ENCODE measurements around the gene CMTR2. TPM values are rescaled to one million over a fixed set of nuclear protein-coding genes. Genes with fewer than 3 reads are reported as not detected.

The CMTR2 gene
- total RNA-seq, 6 donors from 2014 or later = 9.3 to 24.5 (median 20.5) TPM

DNA sequence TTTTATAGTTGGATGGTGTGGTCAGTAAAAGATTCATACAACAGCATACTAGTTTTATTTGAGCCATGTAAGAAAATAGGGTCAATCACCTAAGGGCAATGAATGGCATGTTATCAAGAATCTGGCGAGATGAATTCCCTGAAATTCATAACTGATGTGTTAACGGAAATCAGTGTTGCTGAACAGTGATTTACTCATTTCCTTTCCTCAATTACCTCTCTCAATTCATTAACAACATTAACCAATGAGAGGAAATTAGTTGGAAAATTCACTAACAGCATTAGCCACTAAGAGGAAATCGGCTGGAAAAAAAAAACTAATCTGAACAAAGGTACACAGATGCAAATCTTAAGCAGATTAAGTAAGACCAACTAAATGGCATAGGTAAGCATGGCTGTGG lies 6.3 kb downstream of the CMTR2 start:
- Histone ChIP-seq H3K27me3 (no peaks in the 10 kb centered on the region), H3K36me3 (peaks cover 9 to 37% (median 14%) of the 10 kb centered on the region in 4 donors), H3K9me3 (no peaks in the 10 kb centered on the region), H3K27ac (no peak overlapping the region), H3K4me3 (no peak overlapping the region), H3K4me1 (peaks cover 3 to 10% (median 7%) of the 10 kb centered on the region in 4 donors)
- TF ChIP-seq POLR2A (IDR thresholded peaks at IDR 0.05) = no peak
- no peak for TF ChIP-seq POLR2AphosphoS5 (IDR thresholded peaks at IDR 0.05)
- TF ChIP-seq, protein P1, sequence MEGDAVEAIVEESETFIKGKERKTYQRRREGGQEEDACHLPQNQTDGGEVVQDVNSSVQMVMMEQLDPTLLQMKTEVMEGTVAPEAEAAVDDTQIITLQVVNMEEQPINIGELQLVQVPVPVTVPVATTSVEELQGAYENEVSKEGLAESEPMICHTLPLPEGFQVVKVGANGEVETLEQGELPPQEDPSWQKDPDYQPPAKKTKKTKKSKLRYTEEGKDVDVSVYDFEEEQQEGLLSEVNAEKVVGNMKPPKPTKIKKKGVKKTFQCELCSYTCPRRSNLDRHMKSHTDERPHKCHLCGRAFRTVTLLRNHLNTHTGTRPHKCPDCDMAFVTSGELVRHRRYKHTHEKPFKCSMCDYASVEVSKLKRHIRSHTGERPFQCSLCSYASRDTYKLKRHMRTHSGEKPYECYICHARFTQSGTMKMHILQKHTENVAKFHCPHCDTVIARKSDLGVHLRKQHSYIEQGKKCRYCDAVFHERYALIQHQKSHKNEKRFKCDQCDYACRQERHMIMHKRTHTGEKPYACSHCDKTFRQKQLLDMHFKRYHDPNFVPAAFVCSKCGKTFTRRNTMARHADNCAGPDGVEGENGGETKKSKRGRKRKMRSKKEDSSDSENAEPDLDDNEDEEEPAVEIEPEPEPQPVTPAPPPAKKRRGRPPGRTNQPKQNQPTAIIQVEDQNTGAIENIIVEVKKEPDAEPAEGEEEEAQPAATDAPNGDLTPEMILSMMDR (IDR thresholded peaks at IDR 0.05) = no peak
- no peak for TF ChIP-seq EP300 (IDR thresholded peaks at IDR 0.05)
- ATAC-seq (ENCODE audit: low FRiP score in 2 of 2) (no peak), DNase-seq (no peak)
- WGBS, 2 donors = 71 to 85% methylated on average over 3 of the region's 3 CpGs

- DNase-seq (no peak), ATAC-seq (ENCODE audit: low FRiP score in 2 of 2) (no peak)
- Histone ChIP-seq H3K27ac (no peak overlapping the region), H3K36me3 (no peaks in the 10 kb centered on the region), H3K4me1 (no peaks in the 10 kb centered on the region), H3K27me3 (no peaks in the 10 kb centered on the region), H3K4me3 (no peak overlapping the region), H3K9me3 (peaks cover 0 to 5% (median 0%) of the 10 kb centered on the region in 4 donors)
- TF ChIP-seq POLR2A (IDR thresholded peaks at IDR 0.05) (no peak), EP300 (IDR thresholded peaks at IDR 0.05) (no peak)
- 88 to 92% methylated on average over 4 of the region's 4 CpGs for WGBS, 2 donors
These were observed 12.4 kb downstream of the CMTR2 start for GRCh38 chr16:71276589-71277334.

- TF ChIP-seq, protein P1 (IDR thresholded peaks at IDR 0.05) = no peak
- TF ChIP-seq POLR2AphosphoS5 (IDR thresholded peaks at IDR 0.05) (no peak), EP300 (IDR thresholded peaks at IDR 0.05) (no peak), POLR2A (IDR thresholded peaks at IDR 0.05) (no peak)
- DNase-seq (no peak), ATAC-seq (ENCODE audit: low FRiP score in 2 of 2) (no peak)
- no peak overlapping the region for H3K27ac ChIP-seq
- H3K4me1 ChIP-seq = no peaks in the 10 kb centered on the region
- 100% methylated on average over 1 of the region's 1 CpG for WGBS, 2 donors
- H3K9me3 ChIP-seq = peaks cover 0 to 5% (median 0%) of the 10 kb centered on the region in 4 donors
- H3K27me3 ChIP-seq = no peaks in the 10 kb centered on the region
- no peaks in the 10 kb centered on the region for H3K36me3 ChIP-seq
- H3K4me3 ChIP-seq = no peak overlapping the region
These were observed 15.8 kb downstream of the CMTR2 start for GRCh38 chr16:71273384-71273783.

- WGBS, 2 donors = 69 to 70% methylated on average over 3 of the region's 3 CpGs
- no peak for TF ChIP-seq POLR2A (IDR thresholded peaks at IDR 0.05)
- no peak overlapping the region for H3K4me3 ChIP-seq
These were observed 24.9 kb downstream of the CMTR2 start for GRCh38 chr16:71264299-71264698.

DNA sequence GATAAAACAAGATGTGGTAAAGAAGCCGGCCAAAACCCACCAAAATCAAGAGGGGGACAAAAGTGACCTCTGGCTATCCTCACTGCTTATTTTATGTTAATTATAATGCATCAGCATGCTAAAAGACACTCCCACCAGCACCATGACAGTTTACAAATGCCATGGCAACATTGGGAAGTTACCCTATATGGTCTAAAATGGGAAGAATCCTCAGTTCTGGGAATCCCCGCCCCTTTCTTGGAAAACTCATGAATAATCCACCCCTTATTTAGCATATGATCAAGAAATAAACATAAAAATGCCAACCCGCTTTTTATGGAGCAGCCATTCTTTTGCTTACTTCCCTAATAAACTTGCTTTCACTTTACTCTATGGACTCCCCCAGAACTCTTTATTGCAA lies 25.6 kb downstream of the CMTR2 start:
- ATAC-seq (ENCODE audit: low FRiP score in 2 of 2) (no peak), DNase-seq (no peak)
- H3K27me3 ChIP-seq = no peaks in the 10 kb centered on the region
- no peaks in the 10 kb centered on the region for H3K9me3 ChIP-seq
- no peak for TF ChIP-seq POLR2A (IDR thresholded peaks at IDR 0.05)
- TF ChIP-seq POLR2AphosphoS5 (IDR thresholded peaks at IDR 0.05) = no peak
- TF ChIP-seq, protein P1 (IDR thresholded peaks at IDR 0.05) = no peak
- TF ChIP-seq EP300 (IDR thresholded peaks at IDR 0.05) = no peak
- H3K4me3 ChIP-seq = no peak overlapping the region
- H3K27ac ChIP-seq = no peak overlapping the region
- WGBS, 2 donors = 87 to 88% methylated on average over 3 of the region's 3 CpGs
- no peaks in the 10 kb centered on the region for H3K36me3 ChIP-seq
- no peaks in the 10 kb centered on the region for H3K4me1 ChIP-seq

More at GRCh38 chr16:71264299-71264698, 24.9 kb downstream of the CMTR2 start:
- no peaks in the 10 kb centered on the region for H3K4me1 ChIP-seq
- no peaks in the 10 kb centered on the region for H3K9me3 ChIP-seq
- DNase-seq (no peak), ATAC-seq (ENCODE audit: low FRiP score in 2 of 2) (no peak)
- H3K27me3 ChIP-seq = no peaks in the 10 kb centered on the region
- no peak overlapping the region for H3K27ac ChIP-seq
- no peaks in the 10 kb centered on the region for H3K36me3 ChIP-seq

DNA sequence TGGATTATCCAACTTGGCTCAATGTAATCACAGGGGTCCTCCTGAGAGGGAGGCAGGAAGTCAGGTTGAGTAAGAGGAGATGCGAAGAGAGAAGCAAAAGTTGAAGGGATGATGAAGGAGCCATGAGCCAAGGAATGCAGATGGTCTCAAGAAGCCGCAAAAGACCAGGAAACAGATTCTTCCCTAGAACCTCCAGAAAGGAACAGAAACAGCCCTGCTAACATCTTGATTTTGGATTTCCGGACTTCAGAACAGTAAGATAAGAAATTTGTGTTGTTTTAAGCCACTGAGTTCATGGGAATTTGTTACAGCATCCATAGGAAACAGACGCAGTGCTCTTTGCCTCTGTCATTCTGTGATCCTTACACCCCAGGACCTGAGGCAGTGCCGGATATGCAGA lies 26.8 kb downstream of the CMTR2 start:
- ATAC-seq (ENCODE audit: low FRiP score in 2 of 2) = no peak
- Histone ChIP-seq H3K4me1 (no peaks in the 10 kb centered on the region), H3K27me3 (no peaks in the 10 kb centered on the region), H3K9me3 (no peaks in the 10 kb centered on the region), H3K36me3 (no peaks in the 10 kb centered on the region), H3K27ac (no peak overlapping the region), H3K4me3 (no peak overlapping the region)
- 78 to 84% methylated on average over 5 of the region's 5 CpGs for WGBS, 2 donors
- DNase-seq = no peak
- TF ChIP-seq, protein P1 (IDR thresholded peaks at IDR 0.05) = no peak
- no peak for TF ChIP-seq POLR2AphosphoS5 (IDR thresholded peaks at IDR 0.05)
- TF ChIP-seq EP300 (IDR thresholded peaks at IDR 0.05) = no peak
- TF ChIP-seq POLR2A (IDR thresholded peaks at IDR 0.05) = no peak

All from upper lobe of left lung (tissue), 6 donors.